ENCODE measurements around the gene GFPT2. TPM values are rescaled to one million over a fixed set of nuclear protein-coding genes. Genes with fewer than 3 reads are reported as not detected.

GFPT2 gene
- total and polyA plus RNA-seq, 2 experiments from 2014 or later = 45.2 to 75.3 TPM

DNA sequence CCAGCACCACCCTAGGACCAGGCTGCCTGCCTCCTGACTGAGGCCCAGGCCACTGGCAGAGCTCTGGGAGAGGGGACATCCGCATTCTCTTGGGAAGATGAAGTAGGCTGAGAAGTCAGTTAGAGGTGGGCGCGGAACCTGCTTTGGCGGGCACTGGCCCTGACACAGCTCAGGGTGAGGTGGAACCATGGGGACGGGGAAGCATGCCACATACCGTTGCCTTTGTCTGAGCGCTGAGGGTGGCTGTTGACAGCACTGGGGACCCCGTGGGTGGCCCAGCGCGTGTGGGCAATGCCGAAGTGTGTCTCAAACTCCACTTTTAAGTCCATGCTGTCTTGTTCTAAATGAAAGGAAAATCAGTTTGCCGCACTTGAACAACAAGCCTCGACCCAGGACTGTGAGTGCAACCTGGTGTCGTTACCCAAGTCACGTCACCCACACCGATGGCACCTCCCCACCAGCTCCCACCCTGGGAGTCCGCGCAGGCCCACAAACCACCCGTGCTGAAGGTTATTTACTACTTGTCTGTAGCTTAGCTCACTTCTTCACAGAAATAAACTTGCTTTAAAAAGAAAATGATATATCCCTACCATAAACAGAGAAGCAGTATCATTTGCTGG is 17.4 kb downstream of the GFPT2 start:
- H4K20me1 ChIP-seq (ENCODE audit: insufficient read depth) = no peaks in the 10 kb centered on the region
- no peak overlapping the region for H3K4me3 ChIP-seq
- H3K36me3 ChIP-seq (ENCODE audit: low read depth) = peaks cover 27% of the 10 kb centered on the region; the same call in 1 of the 2 replicates
- H3K79me2 ChIP-seq (ENCODE audit: insufficient read depth) = peaks cover 15% of the 10 kb centered on the region
- no peaks in the 10 kb centered on the region for H3K9me2 ChIP-seq (ENCODE audit: insufficient read depth)
- H3K9me3 ChIP-seq (ENCODE audit: low read depth) = no peaks in the 10 kb centered on the region
- no peak overlapping the region for H3K9ac ChIP-seq
- H3F3A ChIP-seq (ENCODE audit: insufficient read depth) = peaks cover 49% of the 10 kb centered on the region
- H3K4me1 ChIP-seq (ENCODE audit: insufficient read depth) = peaks cover 47% of the 10 kb centered on the region
- H2AFZ ChIP-seq = no peak overlapping the region
- DNase-seq = no peak
- WGBS, 2 experiments (ENCODE audit: low coverage in 1 of 2, low lambda C conversion rate in 2 of 2, missing lambda C conversion rate in 2 of 2) = 98 to 99% methylated on average over 19 of the region's 19 CpGs
- H3K4me2 ChIP-seq (ENCODE audit: unreplicated experiment) = no peak overlapping the region
- in situ Hi-C loops (cut with MboI) = no loop called here
- H3K27me3 ChIP-seq (replicated peaks; ENCODE audit: insufficient read depth) = no peaks in the 10 kb centered on the region
- H3K27ac ChIP-seq = no peak overlapping the region
- TF ChIP-seq EZH2phosphoT487 (IDR thresholded peaks at IDR 0.05; ENCODE audit: insufficient read depth, low read depth) (no peak), EZH2 (IDR thresholded peaks at IDR 0.05; ENCODE audit: insufficient read depth, poor library complexity, severe bottlenecking) (no peak)

DNA sequence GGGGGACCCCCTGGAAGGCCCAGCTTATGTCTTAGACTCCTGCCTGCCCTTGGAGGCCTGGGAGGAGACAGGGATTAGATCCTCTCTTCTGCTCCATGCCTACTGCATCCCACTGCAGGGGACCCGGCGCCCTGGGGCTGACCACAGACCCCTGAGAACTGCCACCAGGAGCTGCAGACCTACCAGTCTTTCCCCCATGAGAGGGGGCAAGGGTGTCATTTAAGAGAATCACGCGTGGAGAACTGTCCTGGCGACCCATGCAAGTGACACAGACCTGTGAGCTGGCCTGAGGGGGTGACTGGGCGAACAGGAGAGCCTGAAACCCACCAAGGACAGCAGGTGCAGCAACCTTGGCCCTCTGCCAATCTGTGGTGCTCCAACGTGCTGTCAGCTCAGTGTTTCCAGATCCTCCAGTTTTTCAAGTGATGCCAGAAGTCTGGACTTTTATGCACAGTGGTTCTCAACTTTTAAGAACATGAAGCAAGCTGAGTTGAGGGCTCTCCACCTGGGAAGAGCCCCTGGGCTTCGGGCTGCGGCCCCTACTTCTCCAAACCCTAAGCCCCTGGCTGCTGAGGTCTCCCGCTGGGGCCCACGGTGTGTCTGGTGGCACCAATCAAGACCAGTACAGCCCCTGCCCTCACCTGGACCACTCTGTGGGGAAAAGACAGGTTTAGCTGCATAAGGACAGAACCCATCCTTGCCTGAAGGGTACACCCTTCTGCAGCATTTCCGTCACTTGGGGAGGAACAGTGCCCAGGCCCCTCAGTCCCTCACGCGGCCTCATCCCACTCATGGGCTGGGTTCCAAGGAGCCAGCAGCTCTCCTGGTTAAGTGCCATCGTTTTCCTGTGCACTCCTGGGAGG is 18.2 kb downstream of the GFPT2 start:
- no peak for TF ChIP-seq EZH2 (IDR thresholded peaks at IDR 0.05; ENCODE audit: insufficient read depth, poor library complexity, severe bottlenecking)
- TF ChIP-seq EZH2phosphoT487 (IDR thresholded peaks at IDR 0.05; ENCODE audit: insufficient read depth, low read depth) = no peak
- Histone ChIP-seq H3K9ac (no peak overlapping the region), H3K4me1 (ENCODE audit: insufficient read depth) (peaks cover 46% of the 10 kb centered on the region), H3K4me3 (no peak overlapping the region), H3K36me3 (ENCODE audit: low read depth) (peaks cover 27% of the 10 kb centered on the region; the same call in 1 of the 2 replicates), H3K9me2 (ENCODE audit: insufficient read depth) (no peaks in the 10 kb centered on the region), H3K27me3 (replicated peaks; ENCODE audit: insufficient read depth) (no peaks in the 10 kb centered on the region), H3K27ac (no peak overlapping the region), H2AFZ (no peak overlapping the region), H3K4me2 (ENCODE audit: unreplicated experiment) (no peak overlapping the region), H3K79me2 (ENCODE audit: insufficient read depth) (peaks cover 7% of the 10 kb centered on the region; the same call in 1 of the 2 replicates), H4K20me1 (ENCODE audit: insufficient read depth) (no peaks in the 10 kb centered on the region), H3F3A (ENCODE audit: insufficient read depth) (peaks cover 56% of the 10 kb centered on the region), H3K9me3 (ENCODE audit: low read depth) (no peaks in the 10 kb centered on the region)
- WGBS, 2 experiments (ENCODE audit: low coverage in 1 of 2, low lambda C conversion rate in 2 of 2, missing lambda C conversion rate in 2 of 2) = 90 to 97% methylated on average over 15 of the region's 15 CpGs
- no peak for DNase-seq
- in situ Hi-C loops (cut with MboI) = no loop called here

DNA sequence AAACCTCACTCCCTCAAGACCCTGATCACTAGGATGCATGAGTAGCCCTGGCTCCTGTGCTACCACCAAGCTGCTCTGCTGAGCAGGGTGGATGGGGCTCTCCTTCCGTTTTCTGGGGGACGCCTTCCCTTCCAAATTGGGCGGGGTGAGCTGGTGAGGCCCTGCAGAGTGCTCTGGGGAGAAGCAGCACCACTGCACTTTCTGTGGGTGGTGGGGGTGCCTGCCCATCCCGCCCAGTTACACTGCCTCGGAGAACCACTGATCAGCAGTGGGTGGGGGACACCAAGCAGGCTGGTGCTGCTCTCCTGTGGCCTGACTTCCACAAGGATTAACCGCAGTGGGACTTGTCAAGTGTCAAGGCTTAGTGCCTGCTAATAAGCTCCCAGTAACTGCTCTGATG is 19.0 kb downstream of the GFPT2 start:
- peaks cover 46% of the 10 kb centered on the region for H3K4me1 ChIP-seq (ENCODE audit: insufficient read depth)
- no peak overlapping the region for H3K4me3 ChIP-seq
- H3K9me3 ChIP-seq (ENCODE audit: low read depth) = no peaks in the 10 kb centered on the region
- in situ Hi-C loops (cut with MboI) = no loop called here
- H3K9ac ChIP-seq = peak overlapping the region; percentile 39; the same call in 1 of the 2 replicates
- H3K79me2 ChIP-seq (ENCODE audit: insufficient read depth) = no peaks in the 10 kb centered on the region
- H3K27me3 ChIP-seq (replicated peaks; ENCODE audit: insufficient read depth) = no peaks in the 10 kb centered on the region
- H4K20me1 ChIP-seq (ENCODE audit: insufficient read depth) = no peaks in the 10 kb centered on the region
- DNase-seq = peak; percentile 32
- H2AFZ ChIP-seq = no peak overlapping the region
- H3K9me2 ChIP-seq (ENCODE audit: insufficient read depth) = no peaks in the 10 kb centered on the region
- peaks cover 56% of the 10 kb centered on the region for H3F3A ChIP-seq (ENCODE audit: insufficient read depth)
- TF ChIP-seq EZH2 (IDR thresholded peaks at IDR 0.05; ENCODE audit: insufficient read depth, poor library complexity, severe bottlenecking) = no peak
- TF ChIP-seq EZH2phosphoT487 (IDR thresholded peaks at IDR 0.05; ENCODE audit: insufficient read depth, low read depth) = no peak
- H3K4me2 ChIP-seq (ENCODE audit: unreplicated experiment) = peak overlapping the region; percentile 67
- peaks cover 28% of the 10 kb centered on the region; the same call in 1 of the 2 replicates for H3K36me3 ChIP-seq (ENCODE audit: low read depth)
- H3K27ac ChIP-seq = peak overlapping the region; percentile 95
- WGBS, 2 experiments (ENCODE audit: low coverage in 1 of 2, low lambda C conversion rate in 2 of 2, missing lambda C conversion rate in 2 of 2) = 69 to 76% methylated on average over 6 of the region's 6 CpGs

- Histone ChIP-seq H3K79me2 (ENCODE audit: insufficient read depth) (no peaks in the 10 kb centered on the region), H3K36me3 (ENCODE audit: low read depth) (peaks cover 33% of the 10 kb centered on the region; the same call in 1 of the 2 replicates), H3K9me2 (ENCODE audit: insufficient read depth) (no peaks in the 10 kb centered on the region), H3K9me3 (ENCODE audit: low read depth) (no peaks in the 10 kb centered on the region), H3K4me2 (ENCODE audit: unreplicated experiment) (peak overlapping the region; percentile 67), H3K4me3 (no peak overlapping the region), H3K27me3 (replicated peaks; ENCODE audit: insufficient read depth) (no peaks in the 10 kb centered on the region), H3K9ac (peak overlapping the region; percentile 39; the same call in 1 of the 2 replicates), H3K27ac (peak overlapping the region; percentile 95), H3F3A (ENCODE audit: insufficient read depth) (peaks cover 56% of the 10 kb centered on the region), H2AFZ (no peak overlapping the region), H3K4me1 (ENCODE audit: insufficient read depth) (peaks cover 46% of the 10 kb centered on the region), H4K20me1 (ENCODE audit: insufficient read depth) (no peaks in the 10 kb centered on the region)
- in situ Hi-C loops (cut with MboI) = no loop called here
- whole genome bisulfite sequencing, 2 experiments (ENCODE audit: low coverage in 1 of 2, low lambda C conversion rate in 2 of 2, missing lambda C conversion rate in 2 of 2) = 4 to 6% methylated on average over 4 of the region's 4 CpGs
- peak; percentile 39; the same call in 1 of the 2 replicates for TF ChIP-seq EZH2phosphoT487 (IDR thresholded peaks at IDR 0.05; ENCODE audit: insufficient read depth, low read depth)
- no peak for TF ChIP-seq EZH2 (IDR thresholded peaks at IDR 0.05; ENCODE audit: insufficient read depth, poor library complexity, severe bottlenecking)
- DNase-seq = peak; percentile 90
Observed at GRCh38 chr5:180333661-180334060, 19.5 kb downstream of the GFPT2 start.
